Smooth muscle cell (in vitro differentiated cells): Measurements from ENCODE around the gene NEMP1. TPM values are rescaled to one million over a fixed set of nuclear protein-coding genes. Genes with fewer than 3 reads are reported as not detected.
"Not testable (repeated sequence)": the region's sequence is repeated elsewhere in the genome, so short reads cannot be mapped to it uniquely, and the experiment has no call there.

Source experiments
- DNase-seq: peaks from one replicate; lab custom pipeline; 2025; ENCODE audit not compliant: unreplicated experiment; lab: John Stamatoyannopoulos, UW
- H2AFZ ChIP-seq: fragments of 200-600 bp; sonication (generic); 2 replicates; pipeline ENCODE4 v1.6.0; 2016; ENCODE audit warnings: antibody characterized with exemption, low read depth, mild to moderate bottlenecking
- H3F3A ChIP-seq: fragments of 200-600 bp; sonication (generic); 2 replicates; pipeline ENCODE4 v1.6.0; 2017; ENCODE audit warnings: antibody characterized with exemption, low read depth
- H3K27ac ChIP-seq: fragments of 200-600 bp; sonication (generic); 2 replicates; pipeline ENCODE4 v1.5.1; 2016; ENCODE audit warnings: low read depth, mild to moderate bottlenecking
- H3K27me3 ChIP-seq: fragments of 200-600 bp; sonication (generic); 2 replicates; pipeline ENCODE4 v1.6.1; 2016; ENCODE audit warnings: low read depth, mild to moderate bottlenecking
- H3K36me3 ChIP-seq: fragments of 200-600 bp; sonication (generic); 2 replicates; pipeline ENCODE4 v1.5.1; 2016; ENCODE audit warnings: low read depth
- H3K4me1 ChIP-seq: fragments of 200-600 bp; sonication (generic); 2 replicates; pipeline ENCODE4 v1.5.1; 2016; ENCODE audit warnings: low read depth
- H3K4me2 ChIP-seq: fragments of 200-600 bp; sonication (generic); 2 replicates; pipeline ENCODE4 v1.6.0; 2016; ENCODE audit warnings: mild to moderate bottlenecking
- H3K4me3 ChIP-seq: fragments of 200-600 bp; sonication (generic); 2 replicates; pipeline ENCODE4 v1.5.1; 2016; ENCODE audit warnings: mild to moderate bottlenecking
- H3K79me2 ChIP-seq: fragments of 200-600 bp; sonication (generic); 2 replicates; pipeline ENCODE4 v1.6.0; 2016; ENCODE audit warnings: low read depth, mild to moderate bottlenecking
- H3K9ac ChIP-seq: fragments of 200-600 bp; sonication (generic); 2 replicates; pipeline ENCODE4 v1.6.0; 2016; ENCODE audit warnings: low read depth
- H3K9me3 ChIP-seq: fragments of 200-600 bp; sonication (generic); replicated peaks from 2 replicates; pipeline ENCODE4 v1.5.1; 2016; ENCODE audit warnings: low read depth
- H4K20me1 ChIP-seq: fragments of 200-600 bp; sonication (generic); 2 replicates; pipeline ENCODE4 v1.6.0; 2016; ENCODE audit warnings: low read depth
- CTCF ChIP-seq: fragments of 200-600 bp; sonication (generic); IDR thresholded peaks from 2 replicates; pipeline ENCODE4 v1.5.1; 2017; ENCODE audit warnings: borderline replicate concordance, mild to moderate bottlenecking, antibody characterized with exemption; ENCODE audit not compliant: insufficient read depth, poor library complexity, severe bottlenecking
- WGBS: methylation state at CpG from one replicate; pipeline ENCODE4 v1.1.7; 2016; ENCODE audit warnings: low lambda C conversion rate; 5-methylcytosine and 5-hydroxymethylcytosine counted together
- polyA plus RNA-seq: library from polyadenylated mRNA; unstranded; fragments of >200 nt; fragmentation: Nextera tagmentation; extraction: Ambion mirVana; gene quantifications from 2 replicates; pipeline ENCODE4 v1.2.1, GENCODE V29; 2016
- total RNA-seq: library from RNA; depleted of rRNA; stranded (reverse); fragments of >200 nt; gene quantifications from 2 replicates; pipeline ENCODE4 v1.2.3, GENCODE V29; 2014

The NEMP1 gene
- total and polyA plus RNA-seq, 2 experiments from 2014 or later, result 3.2 to 8.9 TPM

- Histone ChIP-seq H3K9ac (no peak overlapping the region), H2AFZ (no peak overlapping the region), H3K4me1 (no peaks in the 10 kb centered on the region), H3K4me2 (no peak overlapping the region), H3K27me3 (no peaks in the 10 kb centered on the region), H3K9me3 (no peaks in the 10 kb centered on the region), H3K4me3 (no peak overlapping the region), H3K79me2 (no peaks in the 10 kb centered on the region), H3K27ac (no peak overlapping the region), H3F3A (no peaks in the 10 kb centered on the region), H3K36me3 (peaks cover 7% of the 10 kb centered on the region), H4K20me1 (no peaks in the 10 kb centered on the region)
- 100% methylated on average over 1 of the region's 1 CpG for WGBS
- no peak for DNase-seq
- TF ChIP-seq CTCF, result no peak
Observed at GRCh38 chr12:57058454-57058853, 20.1 kb downstream of the NEMP1 start.

- Histone ChIP-seq H2AFZ (no peak overlapping the region), H3K27me3 (no peaks in the 10 kb centered on the region), H3K4me2 (no peak overlapping the region), H3K9me3 (no peaks in the 10 kb centered on the region), H3K4me1 (no peaks in the 10 kb centered on the region), H3K79me2 (no peaks in the 10 kb centered on the region), H3K4me3 (no peak overlapping the region), H3K9ac (no peak overlapping the region), H3F3A (no peaks in the 10 kb centered on the region), H4K20me1 (no peaks in the 10 kb centered on the region), H3K36me3 (peaks cover 7% of the 10 kb centered on the region), H3K27ac (no peak overlapping the region)
- no peak for TF ChIP-seq CTCF
- whole genome bisulfite sequencing, result 95% methylated on average over 6 of the region's 6 CpGs
- DNase-seq, result no peak
Observed at GRCh38 chr12:57057067-57057751, 21.4 kb downstream of the NEMP1 start.

- H3K4me1 ChIP-seq, result no peaks in the 10 kb centered on the region
- H3F3A ChIP-seq, result no peaks in the 10 kb centered on the region
- H3K4me2 ChIP-seq, result no peak overlapping the region
- H3K36me3 ChIP-seq, result peaks cover 7% of the 10 kb centered on the region
- no peak overlapping the region for H3K27ac ChIP-seq
- no peak overlapping the region for H3K4me3 ChIP-seq
- no peaks in the 10 kb centered on the region for H3K9me3 ChIP-seq
- 79% methylated on average over 3 of the region's 3 CpGs for WGBS
- no peak for DNase-seq
- no peaks in the 10 kb centered on the region for H4K20me1 ChIP-seq
- TF ChIP-seq CTCF, result no peak
- H3K9ac ChIP-seq, result no peak overlapping the region
- H3K79me2 ChIP-seq, result no peaks in the 10 kb centered on the region
- no peak overlapping the region for H2AFZ ChIP-seq
- H3K27me3 ChIP-seq, result peaks cover 3% of the 10 kb centered on the region
Observed at GRCh38 chr12:57055824-57056223, 22.8 kb downstream of the NEMP1 start.

GRCh38 chr12:57053901-57054300, 24.7 kb downstream of the NEMP1 start:
- not testable (repeated sequence) for DNase-seq, H3F3A ChIP-seq, H4K20me1 ChIP-seq, H3K79me2 ChIP-seq, H3K4me3 ChIP-seq, H3K27me3 ChIP-seq, H3K9ac ChIP-seq, H3K9me3 ChIP-seq, H3K4me1 ChIP-seq, H2AFZ ChIP-seq, H3K27ac ChIP-seq, H3K4me2 ChIP-seq, H3K36me3 ChIP-seq
- WGBS, result 94% methylated on average over 4 of the region's 4 CpGs

- not testable (repeated sequence) for H3K27ac ChIP-seq, H3K4me3 ChIP-seq, H3K4me1 ChIP-seq, H3K79me2 ChIP-seq, H3K36me3 ChIP-seq, H2AFZ ChIP-seq, H3K27me3 ChIP-seq, H3F3A ChIP-seq, H4K20me1 ChIP-seq, H3K9ac ChIP-seq, H3K9me3 ChIP-seq, H3K4me2 ChIP-seq, DNase-seq
- 98% methylated on average over 4 of the region's 4 CpGs for WGBS
Observed at GRCh38 chr12:57053146-57053545, 25.4 kb downstream of the NEMP1 start.
